Amniotic epithelial cell (primary cell): ENCODE results near the gene SBNO2.

Experiments used
- DNase-seq: peaks from one replicate; pipeline ENCODE4 v3.0.0-alpha.2; 2010; ENCODE audit warnings: low read depth

The SBNO2 gene

GRCh38 chr19:1173845-1174809, at the start of gene SBNO2:
TSS of gene SBNO2 (minus strand) at chr19:1174268. CDS start at chr19:1154276, 19,992 bp downstream.
- DNase-seq: peak; percentile 74

GRCh38 chr19:1223018-1223855, 49.2 kb upstream of the SBNO2 start:
- DNase-seq: no peak

GRCh38 chr19:1222394-1222793, 48.3 kb upstream of the SBNO2 start:
- DNase-seq: no peak

GRCh38 chr19:1221904-1222255, 47.8 kb upstream of the SBNO2 start:
- no peak for DNase-seq

- DNase-seq: peak; percentile 49
These were observed 47.2 kb upstream of the SBNO2 start for GRCh38 chr19:1220976-1221903.

GRCh38 chr19:1220477-1220930, 46.4 kb upstream of the SBNO2 start:
- no peak for DNase-seq

GRCh38 chr19:1219786-1220476, 45.9 kb upstream of the SBNO2 start:
- DNase-seq: no peak

- DNase-seq: no peak
These were observed 44.9 kb upstream of the SBNO2 start for GRCh38 chr19:1218751-1219567.

GRCh38 chr19:1217366-1217765, 43.3 kb upstream of the SBNO2 start:
- no peak for DNase-seq

GRCh38 chr19:1216756-1217155, 42.7 kb upstream of the SBNO2 start:
- DNase-seq: no peak

GRCh38 chr19:1214862-1215731, 41.0 kb upstream of the SBNO2 start:
- no peak for DNase-seq

- no peak for DNase-seq
These were observed 40.3 kb upstream of the SBNO2 start for GRCh38 chr19:1214299-1214861.

- peak; percentile 90 for DNase-seq
These were observed 39.6 kb upstream of the SBNO2 start for GRCh38 chr19:1213391-1214286.

GRCh38 chr19:1211494-1212234, 37.6 kb upstream of the SBNO2 start:
- peak; percentile 86 for DNase-seq

- no peak for DNase-seq
These were observed 36.1 kb upstream of the SBNO2 start for GRCh38 chr19:1210227-1210538.

GRCh38 chr19:1208830-1209229, 34.8 kb upstream of the SBNO2 start:
- DNase-seq: peak; percentile 47

GRCh38 chr19:1206864-1207450, 32.9 kb upstream of the SBNO2 start:
- DNase-seq: peak; percentile 26
